Gastrocnemius medialis (tissue), 4 donors: ENCODE data around the gene SUPT4H1.

Source experiments
- CTCF ChIP-seq, 5 experiments: fragments of 450-650 bp in 3 of 5; fragments of 200-600 bp in 2 of 5; sonication (generic) in 2 of 5; IDR thresholded peaks in 4 of 5; conservative IDR thresholded peaks in 1 of 5; 1 replicate in 4 of 5; 2 replicates in 1 of 5; pipeline ENCODE4 v1.5.1; 2016 to 2019; ENCODE audit warnings: antibody characterized with exemption in 5 of 5, mild to moderate bottlenecking in 3 of 5, moderate library complexity in 3 of 5
- POLR2A ChIP-seq, 2 donors: fragments of 450-650 bp; IDR thresholded peaks; one replicate each; pipeline ENCODE4 v1.6.1; 2017; ENCODE audit warnings: antibody characterized with exemption in 2 of 2, mild to moderate bottlenecking in 2 of 2, moderate library complexity in 2 of 2

DNA sequence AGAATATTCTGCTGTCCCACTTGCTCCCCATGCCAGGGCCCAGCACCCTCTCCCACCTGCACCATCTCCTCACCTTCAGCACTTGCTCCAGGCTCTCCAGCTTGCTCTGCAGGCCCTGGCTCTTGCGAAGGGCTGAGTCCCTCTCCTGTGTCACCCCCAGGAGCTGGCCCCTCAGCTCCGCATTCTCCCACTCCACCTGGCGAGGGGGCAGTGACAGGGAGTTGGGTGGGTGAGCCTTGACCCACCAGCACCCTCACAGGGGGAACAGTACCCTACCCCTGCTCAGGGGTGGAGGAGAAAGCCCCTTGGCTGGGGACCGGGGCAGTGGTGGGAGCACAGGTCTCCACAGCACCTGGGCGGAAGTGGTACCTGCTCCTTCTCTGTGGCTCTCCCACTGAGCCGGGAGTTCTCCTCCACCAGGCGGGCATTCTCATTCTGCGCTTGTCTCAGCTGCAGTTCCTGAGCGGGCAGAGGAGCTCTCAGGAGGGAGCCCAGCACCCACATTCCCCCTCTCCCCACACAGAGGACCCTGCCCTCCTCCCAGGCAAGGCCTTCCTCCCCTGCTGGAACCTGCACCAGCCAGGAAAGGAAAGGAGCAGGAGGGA is 29.3 kb downstream of the SUPT4H1 start:
- TF ChIP-seq CTCF (IDR thresholded peaks at IDR 0.05 in 4 of 5, conservative IDR thresholded peaks at IDR 0.05 in 1 of 5) = no peak
- no peak for TF ChIP-seq POLR2A (IDR thresholded peaks at IDR 0.05)
